HG02981 (cell line): Measurements from ENCODE around the gene NDOR1.

Source experiments
- ATAC-seq: cut with Tn5 transposase; IDR thresholded peaks from one replicate; pipeline ENCODE4 v1.9.1; 2021; ENCODE audit warnings: mild to moderate bottlenecking, moderate library complexity; ENCODE audit not compliant: unreplicated experiment

Gene NDOR1

GRCh38 chr9:137218212-137218753, 12.8 kb downstream of the NDOR1 start:
- no peak for ATAC-seq

GRCh38 chr9:137218754-137219271, 13.3 kb downstream of the NDOR1 start:
- no peak for ATAC-seq

- no peak for ATAC-seq
These were observed 14.3 kb downstream of the NDOR1 start for GRCh38 chr9:137219757-137220316.

GRCh38 chr9:137220317-137221094, 15.0 kb downstream of the NDOR1 start:
- ATAC-seq = no peak

- ATAC-seq = no peak
These were observed 15.6 kb downstream of the NDOR1 start for GRCh38 chr9:137221095-137221505.

- no peak for ATAC-seq
These were observed 16.1 kb downstream of the NDOR1 start for GRCh38 chr9:137221506-137222111.

GRCh38 chr9:137222190-137223077, 16.9 kb downstream of the NDOR1 start, which contains the start of gene RNF208:
TSS of gene RNF208 (minus strand) at chr9:137222240. CDS start at chr9:137221212, 1,028 bp downstream.
- ATAC-seq = peak; percentile 2

- ATAC-seq = peak; percentile 70
These were observed 17.8 kb downstream of the NDOR1 start for GRCh38 chr9:137223078-137223970.

GRCh38 chr9:137224830-137225694, 19.6 kb downstream of the NDOR1 start, which contains the start of gene CYSRT1:
TSS of gene CYSRT1 (plus strand) at chr9:137225174. CDS start at chr9:137225622, 448 bp downstream.
- ATAC-seq = no peak

- no peak for ATAC-seq
These were observed 20.3 kb downstream of the NDOR1 start for GRCh38 chr9:137225699-137226331.

- ATAC-seq = no peak
These were observed 21.0 kb downstream of the NDOR1 start for GRCh38 chr9:137226338-137227053.

- ATAC-seq = no peak
These were observed 21.8 kb downstream of the NDOR1 start, which contains the start of gene RNF224 for GRCh38 chr9:137227054-137227852. TSS of gene RNF224 (plus strand) at chr9:137227502. CDS start at chr9:137228336, 834 bp downstream.

- no peak for ATAC-seq
These were observed 22.5 kb downstream of the NDOR1 start for GRCh38 chr9:137227853-137228505.

- ATAC-seq = no peak
These were observed 23.0 kb downstream of the NDOR1 start for GRCh38 chr9:137228506-137228967.

GRCh38 chr9:137228968-137229896, 23.7 kb downstream of the NDOR1 start:
- no peak for ATAC-seq
